NOMO-1 (cell line): Measurements from ENCODE around the gene RAB3D.

Experiments used
- DNase-seq, 2 experiments: peaks; one replicate each; lab custom pipeline; 2025; ENCODE audit not compliant: unreplicated experiment in 2 of 2; lab: John Stamatoyannopoulos, UW

Gene RAB3D

GRCh38 chr19:11299946-11300810 is 39.3 kb downstream of the RAB3D start:
- no peak for DNase-seq

DNA sequence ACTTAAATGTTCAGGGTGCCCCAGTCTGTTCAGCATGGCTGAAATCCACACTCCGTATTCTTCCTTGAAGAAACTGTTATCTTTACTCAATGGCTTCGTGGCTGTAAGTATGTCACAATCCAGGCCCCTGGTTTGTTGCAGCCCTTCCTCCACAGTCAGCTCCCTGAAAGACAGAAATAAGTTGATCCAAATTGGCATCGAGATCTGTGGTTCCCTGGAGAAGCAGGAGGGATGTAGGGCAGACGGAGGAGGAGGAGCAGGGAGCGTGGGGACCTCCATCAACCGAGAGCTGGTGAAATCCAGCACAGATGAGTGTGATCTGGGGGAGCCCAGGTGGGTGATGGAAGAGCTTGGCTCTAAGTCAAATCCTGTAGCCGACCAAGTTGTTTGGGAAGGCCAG is 43.2 kb downstream of the RAB3D start:
- DNase-seq: peak in 1 of 2 experiments; percentile 52

- DNase-seq: no peak
Measured at GRCh38 chr19:11295665-11296245, 43.7 kb downstream of the RAB3D start, which contains the start of gene TSPAN16. TSPAN16 (plus strand) TSS chr19:11296160; CDS start chr19:11296298, 138 bp downstream.

GRCh38 chr19:11295180-11295579 is 44.3 kb downstream of the RAB3D start:
- no peak for DNase-seq

DNA sequence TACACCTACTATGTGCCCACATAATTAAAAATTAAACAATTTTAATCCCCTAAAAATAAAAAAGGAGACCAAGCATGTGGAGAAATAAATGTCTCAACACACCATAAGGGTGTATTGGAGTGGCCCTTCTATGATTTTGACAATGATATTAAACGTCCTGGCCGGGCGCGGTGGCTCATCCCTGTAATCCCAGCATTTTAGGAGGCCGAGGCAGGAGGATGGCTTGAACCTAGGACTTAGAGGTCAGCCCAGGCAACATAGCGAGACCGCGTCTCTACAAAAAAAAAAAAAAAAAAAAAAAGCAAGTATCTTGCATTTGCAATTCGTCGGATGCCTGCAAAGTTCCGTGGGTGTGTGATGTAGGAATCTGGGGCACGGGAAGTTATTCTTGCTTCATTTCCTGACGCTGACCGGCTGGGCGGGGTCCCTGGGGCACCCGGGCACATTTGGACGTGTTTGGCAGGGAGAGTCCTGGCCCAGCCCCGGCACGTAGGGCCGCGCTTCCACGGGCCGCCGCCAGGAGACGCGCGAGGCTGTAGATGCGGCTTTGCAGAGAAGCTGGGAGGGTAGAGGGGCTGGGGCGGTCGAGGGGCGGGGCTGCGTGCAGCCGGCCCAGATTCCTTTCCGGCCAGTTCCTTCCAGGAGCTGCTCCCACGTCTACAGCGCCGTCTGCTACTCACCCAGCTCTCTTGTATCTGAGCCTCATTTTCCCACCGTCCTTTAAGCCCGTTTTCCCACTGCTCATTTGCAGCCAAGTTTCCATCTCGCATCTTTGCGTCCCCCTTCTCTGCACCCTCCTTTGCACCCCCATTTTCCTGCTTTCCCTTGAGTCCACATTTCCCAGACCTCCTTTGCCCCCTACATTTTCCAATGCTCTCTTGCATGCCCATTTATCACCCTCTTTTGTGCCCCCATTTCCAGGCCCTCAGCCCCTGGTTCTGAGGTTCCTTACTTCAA is 45.7 kb downstream of the RAB3D start:
- DNase-seq: peak; percentile 97 to 99

GRCh38 chr19:11291991-11292390 is 47.5 kb downstream of the RAB3D start:
- no peak for DNase-seq

GRCh38 chr19:11291415-11291814 is 48.0 kb downstream of the RAB3D start:
- no peak for DNase-seq

DNA sequence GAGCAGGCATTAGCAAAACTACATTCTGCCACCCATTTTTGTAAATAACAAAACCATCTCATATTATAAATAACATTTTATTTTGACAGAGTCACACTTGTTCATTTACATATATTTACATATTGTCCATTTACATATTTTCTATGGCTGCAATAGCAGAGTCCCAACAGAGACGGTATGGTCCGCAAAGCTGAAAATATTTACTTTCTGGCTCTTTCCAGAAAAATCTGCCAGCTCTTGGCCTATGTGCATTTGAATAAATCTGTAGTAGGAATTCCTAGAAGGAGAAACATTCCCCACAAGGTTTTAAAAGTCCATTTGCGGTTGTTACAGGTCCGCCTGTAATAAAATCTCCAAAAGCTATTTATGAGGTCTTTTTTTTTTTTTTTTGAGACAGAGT is 49.2 kb downstream of the RAB3D start:
- DNase-seq: no peak

DNA sequence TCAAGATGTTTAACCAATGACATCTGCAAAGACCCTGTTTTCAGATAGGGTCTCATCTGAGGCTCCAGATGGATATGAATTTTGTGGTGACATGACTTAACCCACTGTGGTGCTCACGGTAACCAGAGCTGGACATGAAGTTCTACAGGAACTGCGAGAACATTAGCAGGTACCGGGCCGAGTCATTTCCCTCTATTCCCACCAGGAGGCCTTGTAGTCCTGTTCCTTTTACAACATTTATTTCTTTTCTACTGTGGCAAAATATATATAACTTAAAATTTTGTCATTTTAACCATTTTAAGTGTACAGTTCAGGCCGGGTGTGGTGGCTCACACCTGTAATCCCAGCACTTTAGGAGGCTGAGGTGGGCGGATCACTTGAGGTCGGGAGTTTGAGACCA is 51.1 kb downstream of the RAB3D start:
- peak in 1 of 2 experiments; percentile 15 for DNase-seq

DNA sequence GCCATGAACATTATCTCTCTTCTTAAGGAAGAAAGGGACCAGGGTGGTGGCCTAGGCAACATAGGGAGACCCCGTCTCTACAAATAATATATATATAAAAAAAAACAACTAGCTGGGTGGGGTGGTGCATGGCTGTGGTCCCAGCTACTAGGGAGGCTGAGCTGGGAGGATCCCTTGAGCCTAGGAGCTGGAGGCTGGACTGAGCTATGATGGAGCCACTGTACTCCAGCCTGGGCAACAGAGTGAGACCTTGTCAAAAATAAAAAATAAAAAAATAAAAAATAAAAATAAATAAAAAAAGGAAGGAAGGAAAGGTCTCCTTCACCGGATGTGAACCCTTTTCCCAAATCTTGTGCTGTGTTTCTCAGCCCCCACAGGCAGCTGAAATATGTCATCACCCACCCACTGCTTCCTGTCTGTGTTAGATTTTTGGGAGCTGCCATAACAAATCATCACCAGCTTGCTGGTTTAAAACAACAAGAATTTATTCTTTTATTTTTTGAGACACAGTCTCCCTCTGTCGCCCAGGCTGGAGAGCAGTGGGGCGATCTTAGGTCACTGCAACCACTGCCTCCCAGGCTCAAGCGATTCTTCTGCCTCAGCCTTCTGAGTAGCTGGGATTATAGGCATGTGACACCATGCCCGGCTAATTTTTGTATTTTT is 53.0 kb downstream of the RAB3D start:
- DNase-seq: no peak

GRCh38 chr19:11284515-11284914 is 54.9 kb downstream of the RAB3D start:
- DNase-seq: no peak

GRCh38 chr19:11281356-11282049 is 58.0 kb downstream of the RAB3D start:
- DNase-seq: no peak

DNA sequence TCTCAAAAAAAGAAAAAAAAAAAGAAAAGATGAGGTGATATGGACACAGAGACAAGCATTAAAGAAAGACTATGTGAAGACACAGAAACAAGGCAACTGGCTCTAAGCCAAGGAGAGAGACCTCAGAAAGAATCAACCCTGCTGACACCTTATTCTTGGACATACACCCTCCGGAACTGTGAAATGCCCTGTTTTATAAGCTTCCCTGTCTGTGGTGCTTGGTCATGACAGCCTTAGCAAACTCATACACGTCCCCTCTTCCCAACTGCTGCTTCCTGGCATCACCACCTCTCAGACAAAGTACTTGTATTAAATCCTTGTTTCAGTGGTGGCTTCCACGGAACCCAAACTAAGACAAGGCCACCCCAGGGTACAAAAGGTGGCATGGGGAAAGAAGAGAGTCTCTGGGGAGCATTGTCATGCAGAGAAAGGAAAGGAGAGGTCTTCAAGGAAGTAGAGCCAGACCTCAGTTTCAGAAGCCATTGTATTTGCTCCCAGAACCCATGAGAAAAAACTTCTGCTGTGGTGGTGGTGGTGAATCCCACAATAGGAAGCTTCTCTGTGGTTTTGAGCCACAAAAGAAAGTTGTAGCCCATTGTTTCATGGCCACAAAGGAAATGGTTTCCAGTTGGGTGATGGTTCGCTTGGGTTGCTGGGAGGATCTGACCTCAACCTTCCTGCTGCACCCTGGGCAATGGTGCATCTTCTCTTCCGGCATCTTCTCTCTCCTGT is 59.8 kb downstream of the RAB3D start:
- peak; percentile 70 to 75 for DNase-seq

DNA sequence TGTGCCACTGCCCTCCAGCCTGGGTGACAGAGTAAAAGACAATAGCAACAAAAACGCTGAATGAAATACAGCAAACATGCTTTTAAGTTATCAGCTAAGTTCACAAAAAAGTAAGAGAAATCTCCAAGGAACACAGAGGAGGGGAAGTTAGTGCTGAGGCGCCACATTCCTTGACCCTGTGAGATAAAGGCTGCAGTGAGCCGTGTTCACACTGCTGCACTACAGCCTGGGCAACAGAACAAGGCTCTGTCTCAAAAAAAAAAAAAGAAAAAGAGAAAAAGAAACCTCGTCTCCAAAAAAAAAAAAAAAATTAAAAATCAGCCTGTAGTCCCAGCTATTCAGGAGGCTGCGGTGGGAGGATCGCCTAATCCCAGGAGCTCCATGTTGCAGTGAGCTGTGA is 60.8 kb downstream of the RAB3D start:
- no peak for DNase-seq

DNA sequence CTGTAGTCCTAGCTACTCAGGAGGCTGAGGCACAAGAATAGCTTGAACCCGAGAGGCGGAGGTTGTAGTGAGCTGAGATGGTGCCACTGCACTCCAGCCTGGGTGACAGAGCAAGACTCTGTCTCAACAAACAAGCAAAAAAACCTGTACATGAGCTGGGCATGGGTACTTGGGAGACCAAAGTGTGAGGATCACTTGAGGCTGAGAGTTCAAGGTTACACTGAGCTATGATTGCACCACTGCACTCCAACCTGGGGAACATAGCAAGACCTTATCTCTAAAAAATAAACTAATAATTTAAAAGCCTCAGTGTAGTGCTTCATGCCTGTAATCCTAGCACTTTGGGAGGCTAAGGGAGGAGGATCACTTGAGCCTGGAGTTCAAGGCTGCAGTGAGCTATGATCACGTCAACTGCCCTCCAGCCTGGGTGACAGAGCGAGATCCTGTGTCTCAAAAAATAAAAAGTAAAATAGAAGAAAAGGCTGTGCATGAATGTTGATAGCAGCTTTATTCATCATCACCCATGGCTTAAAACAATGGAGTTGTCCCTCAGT is 64.8 kb downstream of the RAB3D start:
- DNase-seq: no peak

GRCh38 chr19:11273989-11274388 is 65.5 kb downstream of the RAB3D start:
- no peak for DNase-seq

- no peak for DNase-seq
Measured at GRCh38 chr19:11273296-11273695, 66.2 kb downstream of the RAB3D start.
